Thyroid gland (tissue), 4 donors: ENCODE results near the gene KRT5. TPM values are rescaled to one million over a fixed set of nuclear protein-coding genes. Genes with fewer than 3 reads are reported as not detected.

Experiments
- DNase-seq, 2 donors: peaks; one replicate each; pipeline ENCODE4 v3.0.0-alpha.2; 2019
- H3K27ac ChIP-seq, 3 donors: fragments of 200-600 bp; sonication (generic); 1 replicate in 2 of 3; 2 replicates in 1 of 3; pipeline ENCODE4 v1.5.1; 2016 to 2019; ENCODE audit warnings: mild to moderate bottlenecking in 1 of 3, moderate library complexity in 1 of 3
- H3K27me3 ChIP-seq: fragments of 200-600 bp; sonication (generic); one replicate; pipeline ENCODE4 v1.5.1; 2019
- H3K36me3 ChIP-seq, 2 donors: fragments of 200-600 bp; sonication (generic); one replicate each; pipeline ENCODE4 v1.5.1; 2016 to 2019
- H3K4me1 ChIP-seq, 2 donors: fragments of 200-600 bp; sonication (generic); one replicate each; pipeline ENCODE4 v1.5.1; 2017 to 2019
- H3K4me3 ChIP-seq, 3 donors: fragments of 200-600 bp; sonication (generic); replicated peaks in 1 of 3; 1 replicate in 2 of 3; 2 replicates in 1 of 3; pipeline ENCODE4 v1.5.1; 2016; ENCODE audit warnings: mild to moderate bottlenecking in 1 of 3
- H3K9me3 ChIP-seq: fragments of 200-600 bp; sonication (generic); one replicate; pipeline ENCODE4 v1.5.1; 2017
- POLR2A ChIP-seq, 2 donors: fragments of 450-650 bp; IDR thresholded peaks; one replicate each; pipeline ENCODE4 v1.6.1; 2017; ENCODE audit warnings: antibody characterized with exemption in 2 of 2, mild to moderate bottlenecking in 2 of 2, moderate library complexity in 1 of 2
- WGBS, 2 donors: methylation state at CpG; one replicate each; pipeline ENCODE4 v1.1.5; 2017; 5-methylcytosine and 5-hydroxymethylcytosine counted together
- intact Hi-C: fragments of 100-400 bp; cut with DNase I; formaldehyde crosslinking; loops from one replicate; pipeline ENCODE4 v1.15.1; 2023
- total RNA-seq, 4 donors: library from RNA; depleted of rRNA; stranded (reverse); fragments of >200 nt; gene quantifications; one replicate each; pipeline ENCODE4 v1.2.3, GENCODE V29; 2016
- TF ChIP-seq, protein P1 (sequence below), 6 experiments: fragments of 200-600 bp in 3 of 6; fragments of 450-650 bp in 3 of 6; sonication (generic) in 3 of 6; IDR thresholded peaks; one replicate each; pipeline ENCODE4 v1.5.1; 2016 to 2019; ENCODE audit warnings: antibody characterized with exemption in 6 of 6, mild to moderate bottlenecking in 2 of 6, inconsistent platforms in 1 of 6, moderate library complexity in 1 of 6

Gene KRT5
- total RNA-seq = 1 to 10 TPM in 1 of 4 donors, not detected in 3; 1.4 TPM

GRCh38 chr12:52519826-52520662 is at the start of gene KRT5:
KRT5 (minus strand) TSS chr12:52520394; CDS start chr12:52520296, 98 bp downstream.
- no peaks in the 10 kb centered on the region for H3K9me3 ChIP-seq
- H3K4me3 ChIP-seq = no peak within 1 kb of the TSS
- H3K27me3 ChIP-seq = no peaks in the 10 kb centered on the region
- H3K27ac ChIP-seq = no peak within 1 kb of the TSS
- WGBS, 2 donors = 91 to 92% methylated on average over 28 to 29 of the region's 29 CpGs
- TF ChIP-seq POLR2A (IDR thresholded peaks at IDR 0.05) = no peak
- TF ChIP-seq, protein P1, sequence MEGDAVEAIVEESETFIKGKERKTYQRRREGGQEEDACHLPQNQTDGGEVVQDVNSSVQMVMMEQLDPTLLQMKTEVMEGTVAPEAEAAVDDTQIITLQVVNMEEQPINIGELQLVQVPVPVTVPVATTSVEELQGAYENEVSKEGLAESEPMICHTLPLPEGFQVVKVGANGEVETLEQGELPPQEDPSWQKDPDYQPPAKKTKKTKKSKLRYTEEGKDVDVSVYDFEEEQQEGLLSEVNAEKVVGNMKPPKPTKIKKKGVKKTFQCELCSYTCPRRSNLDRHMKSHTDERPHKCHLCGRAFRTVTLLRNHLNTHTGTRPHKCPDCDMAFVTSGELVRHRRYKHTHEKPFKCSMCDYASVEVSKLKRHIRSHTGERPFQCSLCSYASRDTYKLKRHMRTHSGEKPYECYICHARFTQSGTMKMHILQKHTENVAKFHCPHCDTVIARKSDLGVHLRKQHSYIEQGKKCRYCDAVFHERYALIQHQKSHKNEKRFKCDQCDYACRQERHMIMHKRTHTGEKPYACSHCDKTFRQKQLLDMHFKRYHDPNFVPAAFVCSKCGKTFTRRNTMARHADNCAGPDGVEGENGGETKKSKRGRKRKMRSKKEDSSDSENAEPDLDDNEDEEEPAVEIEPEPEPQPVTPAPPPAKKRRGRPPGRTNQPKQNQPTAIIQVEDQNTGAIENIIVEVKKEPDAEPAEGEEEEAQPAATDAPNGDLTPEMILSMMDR (IDR thresholded peaks at IDR 0.05) = no peak
- intact Hi-C loops = no loop called here
- no peak for DNase-seq
- peaks cover 0 to 12% of the 10 kb centered on the region in 2 donors for H3K4me1 ChIP-seq
- H3K36me3 ChIP-seq = no peaks in the 10 kb centered on the region

DNA sequence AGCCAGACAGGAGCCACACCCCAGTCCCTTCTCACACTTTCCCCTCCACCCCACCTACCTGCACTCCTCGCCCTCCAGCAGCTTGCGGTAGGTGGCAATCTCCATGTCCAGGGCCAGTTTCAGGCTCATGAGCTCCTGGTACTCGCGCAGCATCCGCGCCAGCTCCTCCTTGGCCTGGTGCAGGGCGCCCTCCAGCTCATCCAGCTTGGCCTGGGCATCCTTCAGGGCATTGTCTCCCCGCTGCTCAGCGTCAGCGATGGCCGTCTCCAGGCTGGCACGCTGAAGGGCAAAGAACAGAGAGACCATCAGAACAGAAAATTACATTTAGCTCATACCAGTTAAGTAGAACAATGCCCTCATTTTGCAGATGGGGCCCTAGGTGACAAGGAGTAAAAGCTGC is 47.9 kb upstream of the KRT5 start:
- no peak overlapping the region for H3K4me3 ChIP-seq
- H3K27ac ChIP-seq = no peak overlapping the region
- WGBS, 2 donors = 96 to 97% methylated on average over 12 of the region's 12 CpGs
- no peak for DNase-seq
- H3K4me1 ChIP-seq = peaks cover 6 to 16% of the 10 kb centered on the region in 2 donors
- intact Hi-C loops = no loop called here
- H3K9me3 ChIP-seq = no peaks in the 10 kb centered on the region
- no peaks in the 10 kb centered on the region for H3K27me3 ChIP-seq
- H3K36me3 ChIP-seq = no peaks in the 10 kb centered on the region
- TF ChIP-seq, protein P1 (IDR thresholded peaks at IDR 0.05) = no peak
- TF ChIP-seq POLR2A (IDR thresholded peaks at IDR 0.05) = no peak

- no peaks in the 10 kb centered on the region for H3K9me3 ChIP-seq
- no peak overlapping the region for H3K4me3 ChIP-seq
- intact Hi-C loops = no loop called here
- TF ChIP-seq POLR2A (IDR thresholded peaks at IDR 0.05) = no peak
- TF ChIP-seq, protein P1 (IDR thresholded peaks at IDR 0.05) = no peak
- 85 to 92% methylated on average over 7 of the region's 8 CpGs for WGBS, 2 donors
- peaks cover 12 to 22% of the 10 kb centered on the region in 2 donors for H3K4me1 ChIP-seq
- no peak overlapping the region for H3K27ac ChIP-seq
- H3K27me3 ChIP-seq = no peaks in the 10 kb centered on the region
- H3K36me3 ChIP-seq = no peaks in the 10 kb centered on the region
- no peak for DNase-seq
Measured at GRCh38 chr12:52566847-52567291, 46.7 kb upstream of the KRT5 start.

- DNase-seq = peak; percentile 94
- no peak overlapping the region for H3K4me3 ChIP-seq
- peaks cover 12 to 29% of the 10 kb centered on the region in 2 donors for H3K4me1 ChIP-seq
- no peaks in the 10 kb centered on the region for H3K36me3 ChIP-seq
- no peaks in the 10 kb centered on the region for H3K27me3 ChIP-seq
- no peak overlapping the region for H3K27ac ChIP-seq
- intact Hi-C loops = no loop called here
- no peak for TF ChIP-seq POLR2A (IDR thresholded peaks at IDR 0.05)
- TF ChIP-seq, protein P1 (IDR thresholded peaks at IDR 0.05) = peak in 1 of 6 experiments; percentile 7
- H3K9me3 ChIP-seq = no peaks in the 10 kb centered on the region
- WGBS, 2 donors = 7 to 22% methylated on average over 1 of the region's 1 CpG
Measured at GRCh38 chr12:52564582-52564981, 44.4 kb upstream of the KRT5 start.

GRCh38 chr12:52561880-52562449 is 41.8 kb upstream of the KRT5 start:
- Histone ChIP-seq H3K27me3 (no peaks in the 10 kb centered on the region), H3K9me3 (no peaks in the 10 kb centered on the region), H3K27ac (no peak overlapping the region), H3K4me1 (peaks cover 12 to 29% of the 10 kb centered on the region in 2 donors), H3K4me3 (no peak overlapping the region), H3K36me3 (no peaks in the 10 kb centered on the region)
- peak; percentile 48 to 65 for DNase-seq
- TF ChIP-seq, protein P1 (IDR thresholded peaks at IDR 0.05) = peak in 5 of 6 experiments; percentile 30 to 73 (median 43)
- TF ChIP-seq POLR2A (IDR thresholded peaks at IDR 0.05) = no peak
- 24 to 34% methylated on average over 3 of the region's 3 CpGs for WGBS, 2 donors
- intact Hi-C loops = no loop called here
